NCI-H2107 treated with DMSO at 0.1 percent for 48 hours (cell line): Measurements from ENCODE around the gene GFRA4.

Experiments
- DNase-seq: peaks from one replicate; lab custom pipeline; 2025; ENCODE audit not compliant: unreplicated experiment; lab: John Stamatoyannopoulos, UW

The GFRA4 gene

GRCh38 chr20:3694864-3695263 is 31.7 kb upstream of the GFRA4 start:
- DNase-seq: no peak

DNA sequence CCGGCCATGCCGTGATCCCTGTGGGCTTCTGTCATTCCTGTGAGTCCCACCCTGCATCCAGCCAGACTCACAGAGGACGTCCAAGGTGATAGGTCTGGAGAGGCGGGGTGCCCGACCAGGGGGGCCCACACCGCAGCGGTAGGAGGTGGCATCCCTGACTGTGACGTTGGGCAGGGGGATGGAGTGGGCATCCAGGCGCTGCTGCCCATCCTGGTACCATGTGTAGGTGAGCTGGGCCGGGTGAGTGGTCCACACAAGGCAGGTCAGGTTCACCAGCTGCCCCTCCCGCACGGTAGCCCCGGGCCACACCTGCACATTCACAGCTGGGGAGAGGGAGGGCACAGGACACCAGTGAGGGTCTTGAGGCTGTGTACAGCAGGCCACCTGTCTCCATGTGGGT is 30.2 kb upstream of the GFRA4 start:
- DNase-seq: no peak

DNA sequence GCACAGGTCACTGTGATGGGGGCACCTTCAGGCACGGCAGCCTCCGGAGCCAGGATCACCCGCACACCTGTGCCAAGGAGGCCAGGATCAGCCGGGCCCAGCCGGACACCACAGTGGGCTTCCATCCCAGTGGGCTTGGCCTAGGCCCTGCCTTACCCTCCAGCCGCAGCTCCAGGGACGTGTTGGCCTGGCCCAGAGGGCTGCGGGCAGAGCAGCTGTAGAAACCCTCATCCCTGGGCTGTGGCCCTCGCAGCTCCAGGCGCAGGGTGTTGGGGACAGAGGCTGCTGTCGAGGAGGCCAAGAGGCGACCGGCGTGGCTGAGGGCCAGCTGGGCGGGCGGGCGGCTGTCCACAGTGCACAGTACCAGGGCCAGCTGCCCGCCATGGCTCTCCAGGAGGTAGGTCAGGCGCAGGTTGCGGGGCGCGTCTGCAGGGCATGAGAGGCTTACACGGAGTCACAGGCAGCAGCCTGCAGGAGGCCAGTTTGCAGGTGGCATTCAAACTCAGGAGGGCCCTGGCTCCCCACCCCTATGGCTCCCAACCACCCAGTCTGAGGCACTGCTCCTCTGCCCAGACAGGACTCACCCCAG is 29.6 kb upstream of the GFRA4 start:
- DNase-seq: no peak

- DNase-seq: no peak
Measured at GRCh38 chr20:3691897-3692296, 28.7 kb upstream of the GFRA4 start.

DNA sequence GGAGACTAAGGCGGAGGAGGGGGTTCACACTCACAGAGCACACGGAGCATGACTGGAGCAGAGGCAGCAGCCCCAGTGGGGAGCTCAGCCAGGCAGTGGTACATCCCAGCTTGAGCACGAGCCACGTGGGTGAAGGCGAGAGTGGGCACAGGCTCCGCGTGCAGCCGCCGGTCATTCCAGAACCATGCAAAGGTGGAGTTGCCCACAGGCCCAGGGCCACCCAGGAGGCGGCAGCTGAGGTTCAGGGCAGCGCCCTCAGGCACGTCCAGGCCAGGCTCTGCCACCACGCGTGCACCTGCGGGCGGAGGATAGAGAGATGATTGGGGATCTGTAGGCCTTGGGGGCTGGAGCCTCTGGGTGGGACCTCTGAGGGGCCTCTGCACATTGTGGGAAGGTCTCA is 28.1 kb upstream of the GFRA4 start:
- no peak for DNase-seq

DNA sequence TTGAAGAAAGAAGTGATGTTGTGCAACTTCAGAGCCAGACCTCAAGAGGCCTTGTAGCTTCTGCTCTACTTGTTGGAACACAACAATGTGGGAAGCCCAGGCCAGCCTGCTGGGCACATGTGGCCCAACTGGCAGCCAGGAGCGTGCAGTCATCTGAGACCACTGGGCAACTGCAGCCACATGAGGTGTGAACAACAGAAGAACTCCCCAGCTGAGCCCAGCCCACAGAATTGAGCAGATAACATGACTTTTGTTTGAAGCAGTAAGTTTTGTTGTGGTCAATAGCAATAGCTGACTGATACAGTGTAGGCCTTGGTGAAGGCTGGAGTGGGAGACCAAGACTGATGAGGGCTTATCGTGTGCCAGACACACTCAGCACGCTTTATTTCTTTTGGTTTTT is 27.2 kb upstream of the GFRA4 start:
- DNase-seq: no peak

GRCh38 chr20:3689978-3690377 is 26.8 kb upstream of the GFRA4 start:
- no peak for DNase-seq

- DNase-seq: no peak
Measured at GRCh38 chr20:3687655-3688054, 24.5 kb upstream of the GFRA4 start.

DNA sequence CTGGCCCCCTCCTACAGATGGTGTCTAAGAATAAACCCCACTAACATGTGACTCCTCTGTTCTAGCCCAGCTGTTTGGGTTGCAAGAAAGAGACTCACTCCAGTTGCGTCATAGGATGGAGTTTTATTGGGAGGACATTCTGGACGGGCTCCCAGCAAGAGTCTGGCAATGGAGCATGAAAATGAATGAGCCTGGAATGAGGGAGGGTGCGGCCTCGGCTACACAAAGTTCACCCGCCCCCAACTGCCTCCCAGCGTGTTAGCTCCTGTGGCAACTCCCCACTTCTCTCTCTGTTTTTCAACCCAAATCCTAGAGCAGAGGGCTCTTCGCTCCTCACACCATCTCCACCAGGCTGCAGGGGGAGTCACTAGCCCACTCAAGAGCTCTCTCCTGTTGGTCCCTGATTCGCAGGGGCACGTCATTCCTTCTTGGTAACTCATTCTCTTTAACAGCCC is 23.7 kb upstream of the GFRA4 start:
- no peak for DNase-seq

- no peak for DNase-seq
Measured at GRCh38 chr20:3686421-3686820, 23.2 kb upstream of the GFRA4 start.

- DNase-seq: no peak
Measured at GRCh38 chr20:3685341-3685740, 22.1 kb upstream of the GFRA4 start.

DNA sequence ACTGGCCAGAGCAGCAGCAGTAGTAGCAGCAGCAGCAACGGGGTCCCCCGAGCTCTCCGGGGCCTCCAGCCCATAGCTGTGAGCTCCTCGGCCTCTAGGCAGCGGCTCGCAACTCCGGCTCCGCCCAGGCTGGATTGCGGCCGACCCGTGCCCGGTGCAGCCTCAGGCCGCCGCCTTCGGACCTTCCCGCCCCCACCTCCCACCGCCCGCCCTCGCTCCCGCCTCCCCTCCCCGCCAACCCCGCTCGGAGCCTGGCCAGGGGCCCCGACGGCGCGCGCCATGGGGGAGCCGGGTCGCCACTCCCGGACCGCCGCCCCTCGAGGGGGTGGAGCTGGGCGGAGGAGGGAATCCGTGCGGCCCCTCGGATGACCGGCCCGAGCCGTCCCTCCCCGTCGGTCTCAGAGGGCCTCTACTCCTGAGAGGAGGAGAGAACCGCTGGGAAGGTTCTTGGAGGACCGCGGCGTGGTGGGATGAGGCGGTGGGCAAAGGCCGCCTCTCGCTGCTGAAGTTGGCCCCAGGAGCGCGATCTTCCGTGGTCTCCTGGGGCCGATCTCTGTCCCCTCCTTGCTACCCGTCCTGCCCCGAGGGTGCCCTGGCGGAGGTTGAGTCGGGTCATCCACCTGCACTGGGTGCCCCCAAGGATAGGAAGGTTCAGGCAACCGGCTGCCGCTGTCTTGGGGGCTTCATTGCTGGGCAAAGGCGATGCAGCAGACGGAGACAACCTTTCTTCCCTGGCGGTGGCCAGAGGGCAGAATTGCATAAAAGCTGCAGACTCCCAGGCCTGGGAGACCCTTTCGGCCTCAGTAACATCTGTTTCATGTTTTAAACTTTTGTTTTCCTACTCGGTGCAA is 19.0 kb upstream of the GFRA4 start, which contains the start of gene ADAM33:
Gene ADAM33, minus strand, starts transcription at position 80 of the 851 bp plus-strand sequence. Its CDS starts 6 bp downstream, at position 74.
- no peak for DNase-seq

GRCh38 chr20:3681352-3681930 is 18.2 kb upstream of the GFRA4 start:
- no peak for DNase-seq

- no peak for DNase-seq
Measured at GRCh38 chr20:3680701-3681351, 17.6 kb upstream of the GFRA4 start.

- DNase-seq: no peak
Measured at GRCh38 chr20:3679749-3680700, 16.8 kb upstream of the GFRA4 start.

- no peak for DNase-seq
Measured at GRCh38 chr20:3678856-3679720, 15.9 kb upstream of the GFRA4 start.

- no peak for DNase-seq
Measured at GRCh38 chr20:3678198-3678597, 15.0 kb upstream of the GFRA4 start.

DNA sequence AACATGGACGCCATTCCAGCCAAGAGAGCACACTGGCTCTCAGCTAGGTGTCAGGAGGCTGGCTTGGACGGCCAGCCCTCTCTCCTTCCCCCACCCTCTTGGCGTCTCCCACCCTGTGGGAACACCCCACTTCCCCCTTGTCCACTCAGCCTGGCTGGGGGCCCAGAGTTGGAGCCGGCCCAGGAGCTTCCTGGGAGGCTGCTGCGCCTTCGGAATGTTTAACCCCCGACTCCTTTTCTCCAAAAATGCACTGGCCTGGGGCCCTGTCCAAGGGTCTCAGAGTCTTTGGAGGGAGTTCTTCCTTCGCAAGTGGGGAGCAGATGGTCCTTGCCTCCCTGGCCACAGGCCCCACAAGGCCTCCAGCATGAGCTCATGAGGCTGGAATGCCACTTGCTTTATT is 14.5 kb upstream of the GFRA4 start:
- DNase-seq: no peak
